Caco-2 (cell line): ENCODE results near the gene CDH7. TPM values are rescaled to one million over a fixed set of nuclear protein-coding genes. Genes with fewer than 3 reads are reported as not detected.

Experiments used
- BruUV-seq: library from RNA; stranded (reverse); fragments of 400-500 nt; replicated peaks from 2 replicates; lab custom pipeline; 2021; lab: Mats Ljungman, UMichigan
- CTCF ChIA-PET: fragments of 300-600 bp; sonication (Branson Sonifier 250); formaldehyde crosslinking; loops from one replicate; lab custom pipeline; 2022; ENCODE audit warnings: antibody characterized with exemption; lab: Charles Lee
- POLR2A ChIA-PET: fragments of 300-600 bp; sonication (Branson Sonifier 250); formaldehyde crosslinking; loops from one replicate; lab custom pipeline; 2022; ENCODE audit warnings: antibody characterized with exemption; lab: Charles Lee
- DNase-seq, 2 experiments: peaks; one replicate each; pipeline versions ENCODE4 v3.0.0 to v3.0.0-alpha.2; 2020 to 2022
- H3K27me3 ChIP-seq: replicated peaks from 2 replicates; pipeline ENCODE4 v1.6.0; 2011; ENCODE audit warnings: low read length; ENCODE audit not compliant: control insufficient read depth, insufficient read depth
- H3K36me3 ChIP-seq: 2 replicates; pipeline ENCODE4 v1.5.1; 2011; ENCODE audit warnings: low read length; ENCODE audit not compliant: control insufficient read depth, insufficient read depth
- H3K4me1 ChIP-seq: fragments of 250-450 bp; sonication (Bioruptor Pico); 2 replicates; pipeline ENCODE4 v1.5.1; 2020; ENCODE audit warnings: mild to moderate bottlenecking
- H3K4me3 ChIP-seq: 2 replicates; pipeline ENCODE4 v1.5.1; 2011; ENCODE audit warnings: low read depth, mild to moderate bottlenecking, control low read depth, low read length
- H3K9me3 ChIP-seq: fragments of 250-450 bp; sonication (Bioruptor Pico); 2 replicates; pipeline ENCODE4 v1.5.1; 2020; ENCODE audit warnings: mild to moderate bottlenecking, moderate library complexity
- H3K27ac Mint-ChIP-seq: one replicate; pipeline ENCODE4 v1.8.0; 2022; ENCODE audit warnings: mixed read lengths; ENCODE audit not compliant: unreplicated experiment
- H3K27me3 Mint-ChIP-seq: one replicate; pipeline ENCODE4 v1.8.0; 2022; ENCODE audit warnings: mixed read lengths; ENCODE audit not compliant: insufficient read depth, unreplicated experiment
- H3K36me3 Mint-ChIP-seq: one replicate; pipeline ENCODE4 v1.8.0; 2022; ENCODE audit warnings: mild to moderate bottlenecking, mixed read lengths; ENCODE audit not compliant: insufficient read depth, unreplicated experiment
- H3K4me1 Mint-ChIP-seq: one replicate; pipeline ENCODE4 v1.8.0; 2022; ENCODE audit warnings: low read depth, mixed read lengths; ENCODE audit not compliant: unreplicated experiment
- H3K4me3 Mint-ChIP-seq: one replicate; pipeline ENCODE4 v1.8.0; 2022; ENCODE audit warnings: mild to moderate bottlenecking, moderate library complexity, mixed read lengths; ENCODE audit not compliant: unreplicated experiment
- H3K9me3 Mint-ChIP-seq: one replicate; pipeline ENCODE4 v1.8.0; 2022; ENCODE audit warnings: mixed read lengths; ENCODE audit not compliant: unreplicated experiment
- intact Hi-C: fragments of 100-400 bp; cut with micrococcal nuclease; formaldehyde crosslinking; loops from one replicate; pipeline ENCODE4 v1.10.0; 2022; ENCODE audit not compliant: unreplicated experiment
- total RNA-seq: library from RNA; stranded (reverse); gene quantifications from 2 replicates; pipeline ENCODE4 v1.2.3, GENCODE V29; 2022
- TF ChIP-seq, protein P1 (sequence below), 2 experiments: fragments of 200-600 bp in 1 of 2; IDR thresholded peaks; 1 replicate in 1 of 2; 2 replicates in 1 of 2; pipeline versions ENCODE4 v1.5.1 to v1.8.0; 2011 to 2022; ENCODE audit warnings: antibody characterized with exemption in 1 of 2, control low read depth in 1 of 2, inconsistent platforms in 1 of 2, low read depth in 1 of 2, low read length in 1 of 2, mild to moderate bottlenecking in 1 of 2, moderate library complexity in 1 of 2; ENCODE audit not compliant: insufficient read depth in 1 of 2, severe bottlenecking in 1 of 2, unreplicated experiment in 1 of 2

CDH7 gene
- total RNA-seq, 1 experiment from 2014 or later, result 0.16 TPM

DNA sequence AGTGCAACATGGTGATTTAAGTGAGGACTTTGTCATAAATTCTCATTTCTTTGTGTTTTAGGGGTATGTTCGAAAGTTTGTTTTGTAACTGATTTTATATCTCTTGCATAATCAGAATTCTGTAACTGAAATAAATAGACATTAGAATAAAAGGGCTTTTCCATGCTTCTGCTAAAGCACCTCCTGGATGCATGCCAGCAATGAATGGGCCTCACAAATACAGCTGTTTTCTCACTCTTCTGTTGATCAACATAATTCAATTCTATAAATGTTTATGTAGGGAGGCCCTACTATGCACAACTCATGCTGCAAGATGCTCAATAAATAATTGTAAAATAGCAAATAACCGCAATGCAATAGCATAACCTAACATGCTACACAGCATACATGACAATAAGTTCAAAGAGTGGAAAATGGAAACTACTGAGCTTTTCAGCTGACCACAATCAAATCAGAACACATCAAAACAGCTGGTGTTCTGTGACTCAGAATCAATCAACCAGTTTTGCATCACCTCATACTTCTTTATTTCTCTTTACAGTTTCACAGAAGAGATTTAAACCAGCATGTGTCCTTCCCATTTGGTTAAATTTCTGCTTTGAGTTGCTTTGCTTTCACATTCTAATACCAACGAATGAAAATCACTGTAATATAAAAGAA lies 11.0 kb downstream of the CDH7 start:
- no peaks in the 10 kb centered on the region for H3K36me3 ChIP-seq
- CTCF ChIA-PET, result no interaction called here

DNA sequence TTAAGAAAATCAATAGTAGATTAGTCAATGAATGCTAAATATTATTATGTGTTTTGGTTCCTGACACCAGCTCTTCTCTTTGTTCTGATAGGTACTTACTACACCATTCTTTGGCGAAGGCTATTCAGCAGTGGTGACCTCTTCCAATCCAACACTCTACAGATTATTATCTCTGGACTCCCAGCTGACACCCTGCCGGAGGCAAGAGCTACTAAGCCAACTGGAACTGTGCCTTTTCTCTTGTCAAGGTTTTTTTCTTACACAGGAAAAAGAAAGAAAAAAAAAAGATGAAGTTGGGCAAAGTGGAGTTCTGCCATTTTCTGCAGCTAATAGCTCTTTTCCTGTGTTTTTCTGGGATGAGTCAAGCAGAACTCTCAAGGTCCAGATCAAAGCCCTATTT lies 11.7 kb downstream of the CDH7 start:
- no peak for DNase-seq
- Mint-ChIP-seq H3K36me3 (no peaks in the 10 kb centered on the region), H3K9me3 (no peaks in the 10 kb centered on the region), H3K4me3 (no peak overlapping the region), H3K27me3 (no peaks in the 10 kb centered on the region), H3K4me1 (no peaks in the 10 kb centered on the region), H3K27ac (no peak overlapping the region)
- CTCF ChIA-PET, result no interaction called here
- POLR2A ChIA-PET, result no interaction called here
- intact Hi-C loops, result no loop called here
- no TSS peak for BruUV-seq
- no peaks in the 10 kb centered on the region for H3K36me3 ChIP-seq
- no peaks in the 10 kb centered on the region for H3K9me3 ChIP-seq
- H3K27me3 ChIP-seq, result no peaks in the 10 kb centered on the region
- H3K4me1 ChIP-seq, result no peaks in the 10 kb centered on the region
- TF ChIP-seq, protein P1, sequence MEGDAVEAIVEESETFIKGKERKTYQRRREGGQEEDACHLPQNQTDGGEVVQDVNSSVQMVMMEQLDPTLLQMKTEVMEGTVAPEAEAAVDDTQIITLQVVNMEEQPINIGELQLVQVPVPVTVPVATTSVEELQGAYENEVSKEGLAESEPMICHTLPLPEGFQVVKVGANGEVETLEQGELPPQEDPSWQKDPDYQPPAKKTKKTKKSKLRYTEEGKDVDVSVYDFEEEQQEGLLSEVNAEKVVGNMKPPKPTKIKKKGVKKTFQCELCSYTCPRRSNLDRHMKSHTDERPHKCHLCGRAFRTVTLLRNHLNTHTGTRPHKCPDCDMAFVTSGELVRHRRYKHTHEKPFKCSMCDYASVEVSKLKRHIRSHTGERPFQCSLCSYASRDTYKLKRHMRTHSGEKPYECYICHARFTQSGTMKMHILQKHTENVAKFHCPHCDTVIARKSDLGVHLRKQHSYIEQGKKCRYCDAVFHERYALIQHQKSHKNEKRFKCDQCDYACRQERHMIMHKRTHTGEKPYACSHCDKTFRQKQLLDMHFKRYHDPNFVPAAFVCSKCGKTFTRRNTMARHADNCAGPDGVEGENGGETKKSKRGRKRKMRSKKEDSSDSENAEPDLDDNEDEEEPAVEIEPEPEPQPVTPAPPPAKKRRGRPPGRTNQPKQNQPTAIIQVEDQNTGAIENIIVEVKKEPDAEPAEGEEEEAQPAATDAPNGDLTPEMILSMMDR (IDR thresholded peaks at IDR 0.05; ENCODE audit: insufficient read depth in 1 of 2, low read depth in 1 of 2, low read length in 1 of 2, severe bottlenecking in 1 of 2, unreplicated experiment in 1 of 2), result no peak
- no peak overlapping the region for H3K4me3 ChIP-seq

More for the DNA sequence above, 11.0 kb downstream of the CDH7 start:
- POLR2A ChIA-PET, result no interaction called here
- Mint-ChIP-seq H3K27ac (no peak overlapping the region), H3K4me1 (no peaks in the 10 kb centered on the region), H3K4me3 (no peak overlapping the region), H3K9me3 (no peaks in the 10 kb centered on the region), H3K36me3 (no peaks in the 10 kb centered on the region), H3K27me3 (no peaks in the 10 kb centered on the region)
- Histone ChIP-seq H3K27me3 (no peaks in the 10 kb centered on the region), H3K4me3 (no peak overlapping the region), H3K9me3 (no peaks in the 10 kb centered on the region), H3K4me1 (no peaks in the 10 kb centered on the region)
- no TSS peak for BruUV-seq
- intact Hi-C loops, result no loop called here
- DNase-seq, result no peak
- TF ChIP-seq, protein P1 (IDR thresholded peaks at IDR 0.05; ENCODE audit: insufficient read depth in 1 of 2, low read depth in 1 of 2, low read length in 1 of 2, severe bottlenecking in 1 of 2, unreplicated experiment in 1 of 2), result no peak

DNA sequence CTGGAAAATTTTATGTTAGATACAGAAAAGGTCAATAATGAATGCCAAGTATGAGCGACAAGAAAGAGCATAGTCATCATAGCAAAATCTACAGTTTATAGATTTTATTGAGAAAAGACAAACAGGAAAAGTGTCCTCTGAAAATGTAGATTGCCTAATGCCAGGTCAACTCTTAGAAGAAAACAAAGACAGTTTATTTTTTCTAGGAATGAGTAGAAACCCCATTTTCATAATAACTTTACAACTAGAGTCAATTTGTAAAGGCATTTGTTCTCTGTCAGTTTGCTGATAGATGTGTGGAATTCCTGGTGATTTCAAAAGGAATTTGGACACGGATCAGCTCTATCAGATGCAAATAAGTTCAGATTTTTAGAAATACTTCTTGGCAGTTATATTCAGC lies 16.6 kb downstream of the CDH7 start:
- TF ChIP-seq, protein P1 (IDR thresholded peaks at IDR 0.05; ENCODE audit: insufficient read depth in 1 of 2, low read depth in 1 of 2, low read length in 1 of 2, severe bottlenecking in 1 of 2, unreplicated experiment in 1 of 2), result no peak
- Mint-ChIP-seq H3K36me3 (no peaks in the 10 kb centered on the region), H3K4me1 (no peaks in the 10 kb centered on the region), H3K27ac (no peak overlapping the region), H3K4me3 (no peak overlapping the region), H3K9me3 (no peaks in the 10 kb centered on the region), H3K27me3 (no peaks in the 10 kb centered on the region)
- DNase-seq, result no peak
- H3K9me3 ChIP-seq, result no peaks in the 10 kb centered on the region
- no TSS peak for BruUV-seq
- intact Hi-C loops, result no loop called here
- H3K36me3 ChIP-seq, result no peaks in the 10 kb centered on the region
- ChIA-PET CTCF (interaction anchor here (0.7 kb wide), 1 partner anchor 21 kb away, joined by 4 read pairs; no protein-coding TSS in a partner anchor), POLR2A (no interaction called here)
- H3K4me3 ChIP-seq, result no peak overlapping the region
- H3K4me1 ChIP-seq, result 0 out of 2 replicates have a peak, but pooled peaks cover 4% of the 10 kb centered on the region
- no peaks in the 10 kb centered on the region for H3K27me3 ChIP-seq
